AG04449 (cell line): Measurements from ENCODE around the gene ERFE.

ENCODE experiments used
- CTCF ChIA-PET: fragments of 350-600 bp; formaldehyde crosslinking; extraction: SDS; loops from one replicate; lab custom pipeline; 2021; ENCODE audit warnings: antibody characterized with exemption; lab: Yijun Ruan, JAX
- POLR2A ChIA-PET: fragments of 400-600, 350-600 bp; formaldehyde crosslinking; extraction: SDS; loops from one replicate; lab custom pipeline; 2020; ENCODE audit warnings: antibody characterized with exemption, inconsistent platforms; lab: Yijun Ruan, JAX
- DNase-seq: peaks from one replicate; pipeline ENCODE4 v3.0.0-alpha.2; 2010; ENCODE audit warnings: low read depth, low spot score
- H3K4me3 ChIP-seq: 2 replicates; pipeline ENCODE4 v1.5.1; 2011; ENCODE audit warnings: low read depth, mild to moderate bottlenecking, control low read depth, low read length
- CTCF ChIP-seq: IDR thresholded peaks from one replicate; pipeline ENCODE4 v1.5.1; 2011; ENCODE audit warnings: mild to moderate bottlenecking, moderate library complexity, low read length, control low read depth, inconsistent platforms; ENCODE audit not compliant: insufficient read depth; ENCODE audit errors: missing control alignments

ERFE gene

GRCh38 chr2:238182362-238182761 lies 23.6 kb downstream of the ERFE start:
- TF ChIP-seq CTCF, result no peak
- POLR2A ChIA-PET, result interaction anchor here (0.6 kb wide), 1 partner anchor 11 kb away, joined by 3 read pairs; no protein-coding TSS in a partner anchor
- no peak overlapping the region for H3K4me3 ChIP-seq
- CTCF ChIA-PET, result interaction anchor here (1.0 kb wide), 1 partner anchor 9 kb away, joined by 3 read pairs; no protein-coding TSS in a partner anchor
- DNase-seq, result no peak

GRCh38 chr2:238183821-238184220 lies 25.1 kb downstream of the ERFE start:
- CTCF ChIA-PET, result interaction anchor here (1.3 kb wide), 1 partner anchor 79 kb away, joined by 4 read pairs; no protein-coding TSS in a partner anchor

GRCh38 chr2:238187618-238188548 lies 29.1 kb downstream of the ERFE start:
- TF ChIP-seq CTCF, result no peak
- ChIA-PET POLR2A (no interaction called here), CTCF (interaction anchor here (0.9 kb wide), 1 partner anchor 11 kb away, joined by 3 read pairs; no protein-coding TSS in a partner anchor)
- no peak for DNase-seq
- no peak overlapping the region for H3K4me3 ChIP-seq

More at GRCh38 chr2:238183821-238184220, 25.1 kb downstream of the ERFE start:
- DNase-seq, result no peak
- POLR2A ChIA-PET, result no interaction called here
- no peak overlapping the region for H3K4me3 ChIP-seq
- no peak for TF ChIP-seq CTCF

- POLR2A ChIA-PET, result no interaction called here
- CTCF ChIA-PET, result interaction anchor here (0.9 to 1.4 kb wide), 3 partner anchors 12 to 266 kb away, joined by 3 to 4 read pairs (median 3); no protein-coding TSS in a partner anchor
- H3K4me3 ChIP-seq, result no peak overlapping the region
- TF ChIP-seq CTCF, result no peak
- no peak for DNase-seq
Measured at GRCh38 chr2:238190445-238190844, 31.7 kb downstream of the ERFE start.

- CTCF ChIA-PET, result interaction anchor here (0.9 to 1.5 kb wide), 7 partner anchors 12 to 348 kb away, joined by 3 to 4 read pairs (median 3); partner anchors contain the start of gene ERFE
- no peak for DNase-seq
Measured at GRCh38 chr2:238202326-238203093, 43.7 kb downstream of the ERFE start.

More at GRCh38 chr2:238202326-238203093, 43.7 kb downstream of the ERFE start:
- TF ChIP-seq CTCF, result no peak
- POLR2A ChIA-PET, result no interaction called here
- peak overlapping the region; percentile 76 for H3K4me3 ChIP-seq
